Panc1 (cell line): ENCODE measurements around the gene ADARB2.

Source experiments
- POLR2AphosphoS5 ChIP-seq: IDR thresholded peaks from 2 replicates; pipeline ENCODE4 v1.6.1; 2012; ENCODE audit warnings: mild to moderate bottlenecking, low read depth, low read length, moderate library complexity
- SIN3A ChIP-seq: IDR thresholded peaks from 2 replicates; pipeline ENCODE4 v1.6.1; 2012; ENCODE audit warnings: low read depth, mild to moderate bottlenecking, low read length, moderate library complexity, borderline replicate concordance; ENCODE audit not compliant: insufficient read depth
- TF ChIP-seq, protein P1 (sequence below): fragments of 450-650 bp; IDR thresholded peaks from 2 replicates; pipeline ENCODE4 v1.5.1; 2017; ENCODE audit warnings: mild to moderate bottlenecking

GRCh38 chr10:1426786-1427185 is 310.5 kb downstream of the ADARB2 start:
- TF ChIP-seq SIN3A (no peak), POLR2AphosphoS5 (no peak)
- TF ChIP-seq, protein P1, sequence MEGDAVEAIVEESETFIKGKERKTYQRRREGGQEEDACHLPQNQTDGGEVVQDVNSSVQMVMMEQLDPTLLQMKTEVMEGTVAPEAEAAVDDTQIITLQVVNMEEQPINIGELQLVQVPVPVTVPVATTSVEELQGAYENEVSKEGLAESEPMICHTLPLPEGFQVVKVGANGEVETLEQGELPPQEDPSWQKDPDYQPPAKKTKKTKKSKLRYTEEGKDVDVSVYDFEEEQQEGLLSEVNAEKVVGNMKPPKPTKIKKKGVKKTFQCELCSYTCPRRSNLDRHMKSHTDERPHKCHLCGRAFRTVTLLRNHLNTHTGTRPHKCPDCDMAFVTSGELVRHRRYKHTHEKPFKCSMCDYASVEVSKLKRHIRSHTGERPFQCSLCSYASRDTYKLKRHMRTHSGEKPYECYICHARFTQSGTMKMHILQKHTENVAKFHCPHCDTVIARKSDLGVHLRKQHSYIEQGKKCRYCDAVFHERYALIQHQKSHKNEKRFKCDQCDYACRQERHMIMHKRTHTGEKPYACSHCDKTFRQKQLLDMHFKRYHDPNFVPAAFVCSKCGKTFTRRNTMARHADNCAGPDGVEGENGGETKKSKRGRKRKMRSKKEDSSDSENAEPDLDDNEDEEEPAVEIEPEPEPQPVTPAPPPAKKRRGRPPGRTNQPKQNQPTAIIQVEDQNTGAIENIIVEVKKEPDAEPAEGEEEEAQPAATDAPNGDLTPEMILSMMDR: no peak
